Fibroblast of skin of back (primary cell): ENCODE data around the gene VEPH1. TPM values are rescaled to one million over a fixed set of nuclear protein-coding genes. Genes with fewer than 3 reads are reported as not detected.

Experiments used
- DNase-seq: peaks from one replicate; pipeline ENCODE4 v3.0.0-alpha.2; 2013
- polyA plus RNA-seq, 2 experiments: library from polyadenylated mRNA; unstranded; fragments of 120-200 nt; gene quantifications; one replicate each; pipeline ENCODE4 v1.2.1, GENCODE V29; 2013; ENCODE audit not compliant: insufficient read length in 2 of 2

Gene VEPH1
- 9.6 TPM for polyA plus RNA-seq (2013, experiment 1 of 2; ENCODE audit: insufficient read length)
- polyA plus RNA-seq (2013, experiment 2 of 2; ENCODE audit: insufficient read length), result 2.3 TPM

GRCh38 chr3:157502916-157503595, at the start of gene VEPH1:
VEPH1 (minus strand) TSS chr3:157503416; CDS start chr3:157495349, 8,067 bp downstream.
- peak; percentile 27 for DNase-seq

- no peak for DNase-seq
Measured at GRCh38 chr3:157551961-157552360, 48.7 kb upstream of the VEPH1 start.

GRCh38 chr3:157549498-157549897, 46.3 kb upstream of the VEPH1 start:
- DNase-seq, result no peak

- no peak for DNase-seq
Measured at GRCh38 chr3:157544501-157545130, 41.4 kb upstream of the VEPH1 start.

GRCh38 chr3:157543501-157544035, 40.4 kb upstream of the VEPH1 start:
- no peak for DNase-seq

GRCh38 chr3:157542711-157543500, 39.7 kb upstream of the VEPH1 start:
- peak; percentile 68 for DNase-seq

- DNase-seq, result no peak
Measured at GRCh38 chr3:157541506-157542236, 38.5 kb upstream of the VEPH1 start.

- DNase-seq, result no peak
Measured at GRCh38 chr3:157540656-157541055, 37.4 kb upstream of the VEPH1 start.

- DNase-seq, result no peak
Measured at GRCh38 chr3:157535667-157536066, 32.5 kb upstream of the VEPH1 start.

GRCh38 chr3:157534725-157535161, 31.5 kb upstream of the VEPH1 start:
- DNase-seq, result no peak

- DNase-seq, result peak; percentile 87
Measured at GRCh38 chr3:157533298-157534070, 30.3 kb upstream of the VEPH1 start.

GRCh38 chr3:157532529-157533297, 29.5 kb upstream of the VEPH1 start:
- peak; percentile 92 for DNase-seq

GRCh38 chr3:157531771-157532170, 28.6 kb upstream of the VEPH1 start:
- peak; percentile 40 for DNase-seq

GRCh38 chr3:157531301-157531660, 28.1 kb upstream of the VEPH1 start:
- DNase-seq, result peak; percentile 59

- peak; percentile 59 for DNase-seq
Measured at GRCh38 chr3:157530637-157531300, 27.6 kb upstream of the VEPH1 start.

GRCh38 chr3:157529751-157530150, 26.5 kb upstream of the VEPH1 start:
- no peak for DNase-seq

- DNase-seq, result no peak
Measured at GRCh38 chr3:157529085-157529484, 25.9 kb upstream of the VEPH1 start.

- peak; percentile 11 for DNase-seq
Measured at GRCh38 chr3:157527131-157527881, 24.1 kb upstream of the VEPH1 start.

- DNase-seq, result no peak
Measured at GRCh38 chr3:157526036-157526435, 22.8 kb upstream of the VEPH1 start.
